ENCODE results near the gene MPP2.
"Not testable (repeated sequence)": the region's sequence is repeated elsewhere in the genome, so short reads cannot be mapped to it uniquely, and the experiment has no call there.

MPP2 gene

GRCh38 chr17:43907425-43907981 lies at the start of gene MPP2:
TSS of gene MPP2 (minus strand) at chr17:43907536. CDS start at chr17:43904460, 3,076 bp downstream.
- DNase-seq = peak; percentile 63

GRCh38 chr17:43956222-43956621 lies 48.9 kb upstream of the MPP2 start:
- DNase-seq = no peak

- DNase-seq = no peak
These were observed 46.4 kb upstream of the MPP2 start, which contains the start of gene PYY for GRCh38 chr17:43953746-43954145. TSS of gene PYY (minus strand) at chr17:43953940. CDS start at chr17:43953483, 457 bp downstream.

GRCh38 chr17:43952724-43953666 lies 45.7 kb upstream of the MPP2 start:
- DNase-seq = no peak

- no peak for DNase-seq
These were observed 45.0 kb upstream of the MPP2 start for GRCh38 chr17:43952351-43952723.

- no peak for DNase-seq
These were observed 44.4 kb upstream of the MPP2 start for GRCh38 chr17:43951750-43952149.

- no peak for DNase-seq
These were observed 43.2 kb upstream of the MPP2 start for GRCh38 chr17:43950554-43950953.

GRCh38 chr17:43949781-43950180 lies 42.4 kb upstream of the MPP2 start:
- DNase-seq = no peak

GRCh38 chr17:43946781-43947180 lies 39.4 kb upstream of the MPP2 start:
- no peak for DNase-seq

GRCh38 chr17:43945074-43945829 lies 37.9 kb upstream of the MPP2 start:
- DNase-seq = no peak

- no peak for DNase-seq
These were observed 34.8 kb upstream of the MPP2 start, which contains the start of gene PPY for GRCh38 chr17:43942051-43942685. TSS of gene PPY (minus strand) at chr17:43942476. CDS start at chr17:43941654, 822 bp downstream.

- no peak for DNase-seq
These were observed 33.3 kb upstream of the MPP2 start for GRCh38 chr17:43940630-43941029.

GRCh38 chr17:43939886-43940285 lies 32.5 kb upstream of the MPP2 start:
- DNase-seq = no peak

GRCh38 chr17:43939452-43939851 lies 32.1 kb upstream of the MPP2 start:
- not testable (repeated sequence) for DNase-seq

GRCh38 chr17:43938838-43939182 lies 31.5 kb upstream of the MPP2 start:
- no peak for DNase-seq

GRCh38 chr17:43936434-43936833 lies 29.1 kb upstream of the MPP2 start:
- no peak for DNase-seq

GRCh38 chr17:43935926-43936261 lies 28.6 kb upstream of the MPP2 start:
- no peak for DNase-seq

- DNase-seq = no peak
These were observed 28.0 kb upstream of the MPP2 start for GRCh38 chr17:43935204-43935925.

GRCh38 chr17:43932923-43933322 lies 25.6 kb upstream of the MPP2 start:
- no peak for DNase-seq

GRCh38 chr17:43932357-43932756 lies 25.0 kb upstream of the MPP2 start:
- DNase-seq = no peak

- DNase-seq = no peak
These were observed 23.8 kb upstream of the MPP2 start for GRCh38 chr17:43931062-43931571.

GRCh38 chr17:43928609-43929008 lies 21.3 kb upstream of the MPP2 start:
- DNase-seq = no peak

All from amniotic stem cell (primary cell).